Peyer's patch (tissue), 4 donors: ENCODE results near the gene YTHDC1.

Source experiments
- POLR2A ChIP-seq, 2 donors: fragments of 450-650 bp; IDR thresholded peaks; one replicate each; pipeline ENCODE4 v1.5.1; 2017; ENCODE audit warnings: antibody characterized with exemption in 2 of 2, mild to moderate bottlenecking in 2 of 2, moderate library complexity in 2 of 2
- TF ChIP-seq, protein P1 (sequence below), 6 experiments: fragments of 450-650 bp in 4 of 6; fragments of 200-600 bp in 2 of 6; sonication (generic) in 1 of 6; IDR thresholded peaks; one replicate each; pipeline ENCODE4 v1.5.1; 2017 to 2019; ENCODE audit warnings: antibody characterized with exemption in 6 of 6, mild to moderate bottlenecking in 3 of 6, moderate library complexity in 1 of 6

DNA sequence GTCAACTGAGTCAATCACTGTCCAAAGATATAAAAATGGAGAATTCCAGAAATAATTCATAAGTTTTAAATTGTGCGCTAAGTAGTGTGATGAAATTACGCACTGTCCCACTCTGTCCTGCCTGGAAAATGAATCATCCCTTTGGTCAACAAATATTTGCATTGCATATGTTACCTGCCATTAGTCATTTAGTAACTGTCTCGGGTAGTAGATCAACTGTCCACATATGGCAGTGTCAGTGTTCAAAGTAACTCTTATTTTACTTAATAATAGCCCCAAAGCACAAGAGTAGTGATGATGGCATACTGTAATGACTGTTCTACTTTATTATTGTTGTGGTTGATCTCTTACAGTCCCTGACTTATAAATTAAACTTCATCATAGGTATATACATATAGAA, 3.4 kb downstream of the YTHDC1 start:
- TF ChIP-seq, protein P1, sequence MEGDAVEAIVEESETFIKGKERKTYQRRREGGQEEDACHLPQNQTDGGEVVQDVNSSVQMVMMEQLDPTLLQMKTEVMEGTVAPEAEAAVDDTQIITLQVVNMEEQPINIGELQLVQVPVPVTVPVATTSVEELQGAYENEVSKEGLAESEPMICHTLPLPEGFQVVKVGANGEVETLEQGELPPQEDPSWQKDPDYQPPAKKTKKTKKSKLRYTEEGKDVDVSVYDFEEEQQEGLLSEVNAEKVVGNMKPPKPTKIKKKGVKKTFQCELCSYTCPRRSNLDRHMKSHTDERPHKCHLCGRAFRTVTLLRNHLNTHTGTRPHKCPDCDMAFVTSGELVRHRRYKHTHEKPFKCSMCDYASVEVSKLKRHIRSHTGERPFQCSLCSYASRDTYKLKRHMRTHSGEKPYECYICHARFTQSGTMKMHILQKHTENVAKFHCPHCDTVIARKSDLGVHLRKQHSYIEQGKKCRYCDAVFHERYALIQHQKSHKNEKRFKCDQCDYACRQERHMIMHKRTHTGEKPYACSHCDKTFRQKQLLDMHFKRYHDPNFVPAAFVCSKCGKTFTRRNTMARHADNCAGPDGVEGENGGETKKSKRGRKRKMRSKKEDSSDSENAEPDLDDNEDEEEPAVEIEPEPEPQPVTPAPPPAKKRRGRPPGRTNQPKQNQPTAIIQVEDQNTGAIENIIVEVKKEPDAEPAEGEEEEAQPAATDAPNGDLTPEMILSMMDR (IDR thresholded peaks at IDR 0.05), result no peak
- no peak for TF ChIP-seq POLR2A (IDR thresholded peaks at IDR 0.05)
